GM21515 (cell line): Measurements from ENCODE around the gene CD164L2.
"Not testable (repeated sequence)": the region's sequence is repeated elsewhere in the genome, so short reads cannot be mapped to it uniquely, and the experiment has no call there.

Experiments used
- ATAC-seq: cut with Tn5 transposase; IDR thresholded peaks from one replicate; pipeline ENCODE4 v1.9.1; 2021; ENCODE audit not compliant: unreplicated experiment

The CD164L2 gene

GRCh38 chr1:27391511-27392095 lies 8.5 kb upstream of the CD164L2 start:
- no peak for ATAC-seq

GRCh38 chr1:27388337-27389005 lies 5.3 kb upstream of the CD164L2 start:
- no peak for ATAC-seq

- ATAC-seq: not testable (repeated sequence)
Observed at GRCh38 chr1:27384797-27385196, 1.7 kb upstream of the CD164L2 start.

- no peak for ATAC-seq
Observed at GRCh38 chr1:27383661-27384060, 528 bp upstream of the CD164L2 start.

GRCh38 chr1:27381969-27382762 lies 967 bp downstream of the CD164L2 start:
- ATAC-seq: no peak

GRCh38 chr1:27380766-27381733 lies 2.1 kb downstream of the CD164L2 start:
- ATAC-seq: no peak

- no peak for ATAC-seq
Observed at GRCh38 chr1:27380224-27380623, 2.9 kb downstream of the CD164L2 start.

- ATAC-seq: no peak
Observed at GRCh38 chr1:27379564-27380122, 3.5 kb downstream of the CD164L2 start.

GRCh38 chr1:27377760-27378495 lies 5.2 kb downstream of the CD164L2 start:
- no peak for ATAC-seq

- no peak for ATAC-seq
Observed at GRCh38 chr1:27374362-27375086, 8.6 kb downstream of the CD164L2 start, which contains the start of gene FCN3. FCN3 (minus strand) TSS chr1:27374824; CDS start chr1:27374818, 6 bp downstream.

GRCh38 chr1:27372808-27373690 lies 10.1 kb downstream of the CD164L2 start:
- no peak for ATAC-seq

- no peak for ATAC-seq
Observed at GRCh38 chr1:27372022-27372807, 10.9 kb downstream of the CD164L2 start.

- no peak for ATAC-seq
Observed at GRCh38 chr1:27368869-27369582, 14.1 kb downstream of the CD164L2 start.

- ATAC-seq: no peak
Observed at GRCh38 chr1:27367160-27367650, 15.9 kb downstream of the CD164L2 start.

- peak; percentile 14 for ATAC-seq
Observed at GRCh38 chr1:27366411-27367159, 16.5 kb downstream of the CD164L2 start, which contains the start of gene MAP3K6. MAP3K6 (minus strand) TSS chr1:27366961; CDS start chr1:27366597, 364 bp downstream.

- ATAC-seq: peak; percentile 16
Observed at GRCh38 chr1:27366113-27366410, 17.1 kb downstream of the CD164L2 start.
